ENCODE results near the gene AFAP1L1. TPM values are rescaled to one million over a fixed set of nuclear protein-coding genes. Genes with fewer than 3 reads are reported as not detected.

AFAP1L1 gene
- total and polyA plus RNA-seq, 2 donors from 2014 or later: 4.8 to 14.8 TPM

- intact Hi-C loops (cut with DNase I): no loop called here
- no peaks in the 10 kb centered on the region for H3K4me1 ChIP-seq (ENCODE audit: control insufficient read depth in 2 of 3, insufficient read depth in 2 of 3, low read depth in 1 of 3, low read length in 3 of 3)
- H3K36me3 ChIP-seq (ENCODE audit: control insufficient read depth in 2 of 3, insufficient read depth in 3 of 3, low read length in 3 of 3): no peaks in the 10 kb centered on the region
- FAIRE-seq (no peak), DNase-seq (no peak)
- H3K4me3 ChIP-seq (ENCODE audit: low read length in 3 of 3): peak overlapping the region in 1 of 3 donors; percentile 77
- TF ChIP-seq, protein P1, sequence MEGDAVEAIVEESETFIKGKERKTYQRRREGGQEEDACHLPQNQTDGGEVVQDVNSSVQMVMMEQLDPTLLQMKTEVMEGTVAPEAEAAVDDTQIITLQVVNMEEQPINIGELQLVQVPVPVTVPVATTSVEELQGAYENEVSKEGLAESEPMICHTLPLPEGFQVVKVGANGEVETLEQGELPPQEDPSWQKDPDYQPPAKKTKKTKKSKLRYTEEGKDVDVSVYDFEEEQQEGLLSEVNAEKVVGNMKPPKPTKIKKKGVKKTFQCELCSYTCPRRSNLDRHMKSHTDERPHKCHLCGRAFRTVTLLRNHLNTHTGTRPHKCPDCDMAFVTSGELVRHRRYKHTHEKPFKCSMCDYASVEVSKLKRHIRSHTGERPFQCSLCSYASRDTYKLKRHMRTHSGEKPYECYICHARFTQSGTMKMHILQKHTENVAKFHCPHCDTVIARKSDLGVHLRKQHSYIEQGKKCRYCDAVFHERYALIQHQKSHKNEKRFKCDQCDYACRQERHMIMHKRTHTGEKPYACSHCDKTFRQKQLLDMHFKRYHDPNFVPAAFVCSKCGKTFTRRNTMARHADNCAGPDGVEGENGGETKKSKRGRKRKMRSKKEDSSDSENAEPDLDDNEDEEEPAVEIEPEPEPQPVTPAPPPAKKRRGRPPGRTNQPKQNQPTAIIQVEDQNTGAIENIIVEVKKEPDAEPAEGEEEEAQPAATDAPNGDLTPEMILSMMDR (IDR thresholded peaks at IDR 0.05; ENCODE audit: borderline replicate concordance, extremely low read depth, insufficient read depth): no peak
- peaks cover 2% of the 10 kb centered on the region for H3K27me3 ChIP-seq (ENCODE audit: control insufficient read depth, insufficient read depth, low read length)
- H3K9me3 ChIP-seq (ENCODE audit: control insufficient read depth in 2 of 3, insufficient read depth in 1 of 3, low read length in 3 of 3): peaks cover 0 to 4% (median 3%) of the 10 kb centered on the region in 3 donors
- peak overlapping the region; percentile 0 to 8 for H3K27ac ChIP-seq (ENCODE audit: low read depth in 2 of 2, low read length in 2 of 2)
- H3K9ac ChIP-seq (ENCODE audit: low read length in 3 of 3): no peak overlapping the region
Observed at GRCh38 chr5:149273237-149273636, 1.6 kb downstream of the AFAP1L1 start.

DNA sequence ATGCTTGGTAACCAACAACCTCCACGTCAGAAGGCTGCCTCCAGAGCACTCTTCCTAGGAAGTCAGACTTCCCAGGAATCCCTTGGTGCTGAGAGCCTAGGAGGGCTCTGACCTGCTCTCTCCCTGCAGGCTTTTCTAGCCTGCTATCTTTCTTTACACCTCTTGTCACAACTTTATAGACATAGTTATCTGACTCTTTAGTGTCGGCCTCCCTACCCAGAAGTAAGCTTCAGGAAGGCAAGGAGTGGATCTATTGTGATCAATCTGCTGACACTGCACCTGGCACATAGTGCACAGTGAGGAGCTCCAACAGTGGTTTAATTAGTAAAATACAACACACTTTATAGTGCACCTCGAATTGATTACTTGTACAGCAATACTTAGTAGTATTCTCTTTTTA, 2.3 kb downstream of the AFAP1L1 start:
- no peaks in the 10 kb centered on the region for H3K4me1 ChIP-seq (ENCODE audit: control insufficient read depth in 2 of 3, insufficient read depth in 2 of 3, low read depth in 1 of 3, low read length in 3 of 3)
- H3K27me3 ChIP-seq (ENCODE audit: control insufficient read depth, insufficient read depth, low read length): peaks cover 2% of the 10 kb centered on the region
- no peak overlapping the region for H3K9ac ChIP-seq (ENCODE audit: low read length in 3 of 3)
- FAIRE-seq (no peak), DNase-seq (no peak)
- intact Hi-C loops (cut with DNase I): no loop called here
- no peaks in the 10 kb centered on the region for H3K9me3 ChIP-seq (ENCODE audit: control insufficient read depth in 2 of 3, insufficient read depth in 1 of 3, low read length in 3 of 3)
- H3K36me3 ChIP-seq (ENCODE audit: control insufficient read depth in 2 of 3, insufficient read depth in 3 of 3, low read length in 3 of 3): no peaks in the 10 kb centered on the region
- H3K27ac ChIP-seq (ENCODE audit: low read depth in 2 of 2, low read length in 2 of 2): no peak overlapping the region
- H3K4me3 ChIP-seq (ENCODE audit: low read length in 3 of 3): no peak overlapping the region
- TF ChIP-seq, protein P1 (IDR thresholded peaks at IDR 0.05; ENCODE audit: borderline replicate concordance, extremely low read depth, insufficient read depth): no peak

- Histone ChIP-seq H3K36me3 (ENCODE audit: control insufficient read depth in 2 of 3, insufficient read depth in 3 of 3, low read length in 3 of 3) (no peaks in the 10 kb centered on the region), H3K27me3 (ENCODE audit: control insufficient read depth, insufficient read depth, low read length) (peaks cover 2% of the 10 kb centered on the region), H3K4me3 (ENCODE audit: low read length in 3 of 3) (no peak overlapping the region), H3K9ac (ENCODE audit: low read length in 3 of 3) (no peak overlapping the region), H3K27ac (ENCODE audit: low read depth in 2 of 2, low read length in 2 of 2) (no peak overlapping the region), H3K4me1 (ENCODE audit: control insufficient read depth in 2 of 3, insufficient read depth in 2 of 3, low read depth in 1 of 3, low read length in 3 of 3) (peaks cover 0 to 2% (median 0%) of the 10 kb centered on the region in 3 donors), H3K9me3 (ENCODE audit: control insufficient read depth in 2 of 3, insufficient read depth in 1 of 3, low read length in 3 of 3) (no peaks in the 10 kb centered on the region)
- TF ChIP-seq, protein P1 (IDR thresholded peaks at IDR 0.05; ENCODE audit: borderline replicate concordance, extremely low read depth, insufficient read depth): no peak
- intact Hi-C loops (cut with DNase I): no loop called here
- FAIRE-seq: no peak
- DNase-seq: no peak
Observed at GRCh38 chr5:149274939-149275338, 3.3 kb downstream of the AFAP1L1 start.

- H3K9ac ChIP-seq (ENCODE audit: low read length in 3 of 3): no peak overlapping the region
- H3K9me3 ChIP-seq (ENCODE audit: control insufficient read depth in 2 of 3, insufficient read depth in 1 of 3, low read length in 3 of 3): no peaks in the 10 kb centered on the region
- TF ChIP-seq, protein P1 (IDR thresholded peaks at IDR 0.05; ENCODE audit: borderline replicate concordance, extremely low read depth, insufficient read depth): no peak
- no peak for FAIRE-seq
- no peak for DNase-seq
- H3K4me3 ChIP-seq (ENCODE audit: low read length in 3 of 3): no peak overlapping the region
- H3K36me3 ChIP-seq (ENCODE audit: control insufficient read depth in 2 of 3, insufficient read depth in 3 of 3, low read length in 3 of 3): no peaks in the 10 kb centered on the region
- H3K27ac ChIP-seq (ENCODE audit: low read depth in 2 of 2, low read length in 2 of 2): no peak overlapping the region
- peaks cover 2% of the 10 kb centered on the region for H3K27me3 ChIP-seq (ENCODE audit: control insufficient read depth, insufficient read depth, low read length)
- intact Hi-C loops (cut with DNase I): no loop called here
- peaks cover 0 to 2% (median 0%) of the 10 kb centered on the region in 3 donors for H3K4me1 ChIP-seq (ENCODE audit: control insufficient read depth in 2 of 3, insufficient read depth in 2 of 3, low read depth in 1 of 3, low read length in 3 of 3)
Observed at GRCh38 chr5:149277801-149278200, 6.1 kb downstream of the AFAP1L1 start.

All from kidney (tissue), 14 donors.